Ectodermal cell (in vitro differentiated cells): Measurements from ENCODE around the gene SAMHD1.
"Not testable (repeated sequence)": the region's sequence is repeated elsewhere in the genome, so short reads cannot be mapped to it uniquely, and the experiment has no call there.

ENCODE experiments used
- H3K27ac ChIP-seq: 2 replicates; pipeline ENCODE4 v1.7.0; 2013; ENCODE audit warnings: mild to moderate bottlenecking, low read depth, low read length; ENCODE audit not compliant: insufficient read depth, poor library complexity, severe bottlenecking
- H3K27me3 ChIP-seq: 2 replicates; pipeline ENCODE4 v1.7.0; 2013; ENCODE audit warnings: mild to moderate bottlenecking, low read length; ENCODE audit not compliant: insufficient read depth, control insufficient read depth, poor library complexity, severe bottlenecking
- H3K36me3 ChIP-seq: one replicate; pipeline ENCODE4 v1.7.0; 2013; ENCODE audit warnings: low read length; ENCODE audit not compliant: control insufficient read depth, insufficient read depth
- H3K4me1 ChIP-seq: one replicate; pipeline ENCODE4 v1.7.0; 2013; ENCODE audit warnings: low read length; ENCODE audit not compliant: control insufficient read depth, insufficient read depth
- H3K4me3 ChIP-seq: 2 replicates; pipeline ENCODE4 v1.7.0; 2013; ENCODE audit warnings: low read depth, low read length, control low read depth; ENCODE audit not compliant: insufficient read depth
- H3K9me3 ChIP-seq: 2 replicates; pipeline ENCODE4 v1.7.0; 2013; ENCODE audit warnings: mild to moderate bottlenecking, low read length, moderate library complexity; ENCODE audit not compliant: control insufficient read depth
- WGBS, 2 experiments: methylation state at CpG; one replicate each; pipeline ENCODE4 v1.1.7; 2013; ENCODE audit warnings: missing lambda C conversion rate in 2 of 2; 5-methylcytosine and 5-hydroxymethylcytosine counted together

SAMHD1 gene

GRCh38 chr20:36876473-36876833, 75.1 kb downstream of the SAMHD1 start:
- H3K9me3 ChIP-seq, result no peaks in the 10 kb centered on the region
- H3K4me1 ChIP-seq, result no peaks in the 10 kb centered on the region
- 89 to 91% methylated on average over 3 of the region's 3 CpGs for WGBS, 2 experiments
- H3K27me3 ChIP-seq, result no peaks in the 10 kb centered on the region
- H3K27ac ChIP-seq, result no peak overlapping the region
- H3K36me3 ChIP-seq, result no peaks in the 10 kb centered on the region
- no peak overlapping the region for H3K4me3 ChIP-seq

- Histone ChIP-seq H3K27me3 (no peaks in the 10 kb centered on the region), H3K4me3 (no peak within 1 kb of the TSS), H3K9me3 (no peaks in the 10 kb centered on the region), H3K27ac (no peak within 1 kb of the TSS), H3K4me1 (no peaks in the 10 kb centered on the region), H3K36me3 (no peaks in the 10 kb centered on the region)
- 93% methylated on average over 14 of the region's 14 CpGs for WGBS, 2 experiments
These were observed 75.6 kb downstream of the SAMHD1 start, which contains the start of gene TLDC2 for GRCh38 chr20:36875702-36876472. Gene TLDC2, plus strand, starts transcription at chr20:36876138. Its CDS starts 37 bp downstream, at chr20:36876175.

- not testable (repeated sequence) for H3K9me3 ChIP-seq, H3K4me1 ChIP-seq, H3K36me3 ChIP-seq, H3K4me3 ChIP-seq, H3K27ac ChIP-seq, H3K27me3 ChIP-seq
- WGBS, 2 experiments, result 86 to 94% methylated on average over 4 to 5 of the region's 5 CpGs
These were observed 76.4 kb downstream of the SAMHD1 start for GRCh38 chr20:36875093-36875492.

GRCh38 chr20:36873498-36874189, 77.9 kb downstream of the SAMHD1 start:
- no peaks in the 10 kb centered on the region for H3K27me3 ChIP-seq
- no peak overlapping the region for H3K4me3 ChIP-seq
- H3K9me3 ChIP-seq, result no peaks in the 10 kb centered on the region
- H3K27ac ChIP-seq, result no peak overlapping the region
- H3K36me3 ChIP-seq, result no peaks in the 10 kb centered on the region
- no peaks in the 10 kb centered on the region for H3K4me1 ChIP-seq
- 93 to 95% methylated on average over 13 of the region's 13 CpGs for WGBS, 2 experiments

GRCh38 chr20:36872852-36873251, 78.7 kb downstream of the SAMHD1 start:
- H3K4me3 ChIP-seq, result no peak overlapping the region
- 91 to 92% methylated on average over 5 of the region's 5 CpGs for WGBS, 2 experiments
- H3K36me3 ChIP-seq, result no peaks in the 10 kb centered on the region

GRCh38 chr20:36871640-36872570, 79.6 kb downstream of the SAMHD1 start:
- Histone ChIP-seq H3K27ac (no peak overlapping the region), H3K4me3 (no peak overlapping the region), H3K36me3 (no peaks in the 10 kb centered on the region), H3K4me1 (no peaks in the 10 kb centered on the region), H3K27me3 (no peaks in the 10 kb centered on the region), H3K9me3 (no peaks in the 10 kb centered on the region)
- WGBS, 2 experiments, result 81% methylated on average over 15 to 16 of the region's 16 CpGs

More at GRCh38 chr20:36872852-36873251, 78.7 kb downstream of the SAMHD1 start:
- Histone ChIP-seq H3K27ac (no peak overlapping the region), H3K4me1 (no peaks in the 10 kb centered on the region), H3K9me3 (no peaks in the 10 kb centered on the region), H3K27me3 (no peaks in the 10 kb centered on the region)

GRCh38 chr20:36866681-36867495, 84.6 kb downstream of the SAMHD1 start:
- H3K9me3 ChIP-seq, result no peaks in the 10 kb centered on the region
- H3K36me3 ChIP-seq, result no peaks in the 10 kb centered on the region
- H3K27me3 ChIP-seq, result peaks cover 14% of the 10 kb centered on the region
- H3K27ac ChIP-seq, result no peak overlapping the region
- WGBS, 2 experiments, result 94 to 96% methylated on average over 8 of the region's 8 CpGs
- H3K4me1 ChIP-seq, result peaks cover 2% of the 10 kb centered on the region
- no peak overlapping the region for H3K4me3 ChIP-seq

- Histone ChIP-seq H3K27me3 (peaks cover 14% of the 10 kb centered on the region), H3K4me3 (no peak overlapping the region), H3K36me3 (no peaks in the 10 kb centered on the region), H3K4me1 (peaks cover 9% of the 10 kb centered on the region), H3K9me3 (no peaks in the 10 kb centered on the region), H3K27ac (no peak overlapping the region)
- 92 to 94% methylated on average over 7 of the region's 7 CpGs for WGBS, 2 experiments
These were observed 85.3 kb downstream of the SAMHD1 start for GRCh38 chr20:36866164-36866563.

GRCh38 chr20:36865861-36866149, 85.7 kb downstream of the SAMHD1 start:
- Histone ChIP-seq H3K27me3 (peaks cover 14% of the 10 kb centered on the region), H3K36me3 (no peaks in the 10 kb centered on the region), H3K27ac (no peak overlapping the region), H3K9me3 (no peaks in the 10 kb centered on the region), H3K4me1 (peaks cover 13% of the 10 kb centered on the region), H3K4me3 (no peak overlapping the region)
